Activated naive CD4-positive, alpha-beta T cell (primary cell): ENCODE results near the gene SLC1A2.

ENCODE experiments used
- DNase-seq, 4 experiments: peaks; one replicate each; lab custom pipeline; 2025; lab: John Stamatoyannopoulos, UW

The SLC1A2 gene

DNA sequence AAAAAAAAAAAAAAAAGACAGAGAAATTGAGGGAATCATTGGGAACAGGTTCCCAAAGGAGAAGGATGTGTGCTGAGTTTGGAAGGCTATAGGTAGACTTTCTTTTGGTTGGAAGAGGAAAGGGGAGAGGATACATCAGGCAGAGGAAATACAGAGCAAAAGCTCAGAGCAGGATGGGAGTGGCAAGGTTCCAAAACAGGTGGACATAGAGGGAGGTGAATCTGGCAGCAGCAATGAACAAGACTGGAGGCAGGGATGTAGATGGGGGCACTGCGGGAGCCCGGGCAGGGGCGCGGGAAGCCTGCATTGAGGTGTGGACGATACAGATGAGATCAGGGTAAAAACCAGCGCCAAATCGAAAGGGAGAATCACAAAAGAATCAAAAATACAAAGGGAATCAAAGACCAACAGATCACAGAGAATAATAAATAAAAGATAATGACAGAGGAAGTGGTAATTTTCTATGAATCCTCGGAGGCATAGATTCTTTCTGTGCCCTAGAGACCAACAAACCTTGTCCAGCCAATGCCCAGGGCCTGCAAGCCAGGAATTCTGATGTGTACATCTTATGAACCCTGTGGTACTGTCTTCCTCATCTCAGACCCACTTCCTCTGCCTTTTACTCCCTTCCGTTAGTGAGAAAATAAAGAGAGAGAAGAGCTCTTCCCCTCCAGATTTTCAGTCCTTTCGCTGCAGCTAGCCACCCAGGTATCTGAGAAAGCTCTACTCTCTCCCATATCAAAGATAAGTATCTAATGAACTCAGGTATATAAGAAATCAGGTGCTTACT lies 70.3 kb downstream of the SLC1A2 start:
- DNase-seq, result no peak

DNA sequence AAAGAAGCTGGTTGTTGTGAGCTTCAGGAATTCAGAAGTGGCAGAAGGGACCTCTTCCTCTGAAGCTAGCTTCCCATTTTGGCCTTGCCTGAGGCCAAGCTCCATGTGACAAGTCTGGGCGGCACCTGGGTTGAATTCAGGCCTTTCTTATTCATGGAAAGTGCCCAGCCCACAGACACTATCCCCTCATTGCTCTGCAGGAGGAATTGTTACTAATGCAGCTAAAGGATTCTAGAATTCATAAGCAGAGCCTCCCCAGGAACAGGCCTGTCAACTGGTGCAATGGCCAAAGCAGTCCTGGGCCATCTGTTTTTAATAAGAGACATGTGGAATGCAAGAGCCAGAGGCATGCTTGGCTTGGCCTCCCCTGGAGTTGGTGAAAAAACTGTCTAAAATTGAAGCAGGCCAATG lies 71.4 kb downstream of the SLC1A2 start:
- no peak for DNase-seq

DNA sequence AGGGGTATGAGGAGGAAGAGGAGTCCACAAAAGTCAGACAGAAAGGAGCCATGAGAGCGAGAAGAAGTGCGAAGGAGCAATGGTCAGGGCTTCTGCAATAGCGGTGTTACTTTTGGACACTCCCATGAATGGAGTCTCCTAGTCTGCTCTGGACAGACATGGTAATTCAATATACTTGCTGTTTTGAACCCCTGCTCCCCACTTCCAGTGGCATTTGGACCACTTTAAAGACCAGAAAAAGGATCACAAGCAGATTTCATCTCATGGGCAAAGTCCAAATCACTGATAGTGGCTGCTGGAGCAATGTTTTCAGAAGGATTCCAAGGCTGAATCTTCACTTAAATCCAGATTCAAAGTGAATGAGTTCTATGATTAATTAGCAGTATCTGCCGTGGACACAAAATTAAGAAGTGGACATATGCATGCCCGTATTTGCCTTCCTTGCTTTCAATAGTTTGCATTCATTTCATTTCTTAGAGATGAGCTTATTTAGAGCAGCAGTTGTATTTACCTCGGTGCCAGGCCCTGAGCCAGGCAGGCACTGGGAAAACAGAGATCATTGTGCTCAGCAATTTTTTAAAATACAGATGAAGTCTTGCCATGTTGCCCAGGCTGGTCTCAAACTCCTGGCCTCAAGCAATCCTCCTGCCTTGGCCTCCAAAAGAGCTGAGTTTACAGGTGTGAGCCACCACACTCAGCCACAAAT lies 72.0 kb downstream of the SLC1A2 start:
- no peak for DNase-seq

DNA sequence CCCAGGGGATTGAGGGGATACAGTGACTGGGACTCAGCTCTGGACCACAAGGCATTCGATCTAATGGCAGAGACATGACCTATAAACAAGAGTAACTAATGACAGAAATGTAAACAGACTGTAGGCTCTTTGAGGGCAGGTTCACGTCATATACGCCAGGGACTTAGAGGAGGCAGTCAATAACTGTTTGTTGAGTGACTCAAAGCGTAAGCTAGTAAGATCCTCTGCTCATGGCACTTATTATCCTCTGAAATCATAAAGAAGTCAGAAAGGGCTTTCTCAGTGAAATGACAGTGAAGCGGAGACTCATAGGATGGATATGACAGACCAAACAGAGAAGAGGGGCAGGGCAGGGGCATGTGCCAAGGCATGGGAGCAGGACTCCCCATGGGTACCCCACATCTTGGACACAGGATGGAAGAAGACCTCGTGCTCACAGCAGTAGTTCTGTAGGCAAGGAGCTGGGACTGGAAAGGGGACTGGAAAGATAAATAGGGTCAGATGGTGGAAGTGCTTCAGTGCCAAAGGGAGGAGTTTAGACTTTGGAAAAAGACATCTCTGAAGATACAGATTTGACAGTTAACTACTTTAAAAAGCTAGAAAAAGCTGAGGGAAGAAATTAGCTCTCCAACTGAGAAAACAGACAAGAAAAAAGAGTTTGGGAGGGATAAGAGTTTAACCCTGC lies 72.7 kb downstream of the SLC1A2 start:
- DNase-seq, result no peak

DNA sequence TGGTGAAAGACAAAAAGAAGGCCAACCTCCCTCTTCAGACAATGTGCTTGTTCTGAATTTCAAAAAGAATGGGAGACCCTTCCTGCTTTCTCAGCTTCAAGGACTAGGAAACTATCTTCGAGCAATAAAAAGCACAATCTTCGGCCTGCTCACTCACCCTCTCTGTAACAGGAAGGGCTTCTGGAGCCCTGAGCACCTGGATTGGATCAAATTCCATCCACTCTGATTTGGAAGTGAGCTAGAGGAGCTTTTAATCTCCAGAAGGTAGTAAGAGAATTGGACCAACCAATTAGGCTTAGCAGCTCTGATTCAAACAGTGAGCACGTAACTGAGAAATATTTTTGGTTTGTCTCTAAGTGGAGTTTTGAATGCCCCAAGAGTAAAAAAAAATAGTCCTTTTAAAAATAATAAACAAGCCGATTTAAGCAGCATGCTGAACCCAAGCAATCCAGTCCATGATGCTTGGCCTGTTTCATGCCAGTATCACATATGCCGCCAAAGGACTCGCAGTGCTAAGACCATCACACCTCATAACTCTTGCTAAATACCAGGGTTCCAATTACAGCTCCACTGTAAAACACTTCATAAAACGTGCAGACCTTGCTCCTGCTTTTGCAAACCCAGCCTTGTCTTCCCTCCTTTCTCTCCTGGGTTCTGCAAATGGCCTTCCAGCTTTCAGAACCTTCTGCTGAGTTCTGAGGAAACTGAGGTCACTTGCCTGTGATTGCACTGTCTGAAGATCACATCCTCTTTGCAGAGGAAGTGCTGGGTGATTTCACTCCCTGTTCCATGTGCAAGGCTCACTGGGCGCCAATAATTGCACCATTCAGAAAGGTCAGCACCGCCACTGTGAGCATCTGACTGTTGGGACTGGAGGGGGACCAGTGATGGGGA lies 74.4 kb downstream of the SLC1A2 start:
- DNase-seq, result no peak

DNA sequence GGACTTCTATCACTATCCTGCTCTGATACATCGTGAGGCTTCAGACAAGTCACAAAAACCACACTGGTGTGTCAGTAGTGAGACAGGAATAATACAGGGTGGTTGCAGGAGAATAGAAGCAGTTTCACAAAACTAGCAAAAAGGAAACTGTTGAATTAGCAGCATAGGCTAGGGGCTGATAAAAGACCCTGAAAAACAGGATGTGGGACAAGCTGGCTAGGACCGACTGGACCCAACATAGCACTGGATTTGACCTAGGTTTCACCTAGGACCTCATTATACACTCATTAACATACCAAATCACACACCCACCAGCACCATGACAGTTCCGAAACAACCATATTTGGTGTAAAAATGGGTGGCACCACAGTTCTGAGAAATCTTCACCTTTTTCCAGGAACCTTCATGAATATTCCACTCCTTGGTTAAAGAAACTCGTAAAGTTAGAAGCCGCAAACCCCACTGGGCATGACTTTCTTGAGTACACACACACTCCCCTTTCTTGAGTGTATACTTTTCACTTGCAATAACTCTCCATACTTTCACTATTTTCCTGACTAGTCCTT lies 76.2 kb downstream of the SLC1A2 start:
- DNase-seq, result no peak

DNA sequence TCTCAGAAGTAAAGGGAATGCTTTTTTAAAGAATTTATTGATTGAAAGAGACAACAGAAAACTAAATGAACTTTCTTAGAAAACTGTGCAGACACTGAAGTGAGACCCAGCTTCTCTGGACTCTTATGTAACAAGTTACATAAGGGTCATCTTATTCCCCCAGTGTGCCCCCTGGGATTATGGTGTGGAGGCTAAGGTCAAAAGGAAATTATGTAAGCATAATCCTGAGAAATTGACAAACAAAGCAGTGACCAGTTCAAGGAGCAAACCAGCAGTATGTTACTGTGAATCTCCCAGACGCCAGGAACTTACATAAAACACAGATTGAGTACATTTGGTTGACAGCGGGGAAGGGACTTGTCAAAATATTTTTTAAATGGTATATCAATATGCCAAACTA lies 78.6 kb downstream of the SLC1A2 start:
- no peak for DNase-seq

DNA sequence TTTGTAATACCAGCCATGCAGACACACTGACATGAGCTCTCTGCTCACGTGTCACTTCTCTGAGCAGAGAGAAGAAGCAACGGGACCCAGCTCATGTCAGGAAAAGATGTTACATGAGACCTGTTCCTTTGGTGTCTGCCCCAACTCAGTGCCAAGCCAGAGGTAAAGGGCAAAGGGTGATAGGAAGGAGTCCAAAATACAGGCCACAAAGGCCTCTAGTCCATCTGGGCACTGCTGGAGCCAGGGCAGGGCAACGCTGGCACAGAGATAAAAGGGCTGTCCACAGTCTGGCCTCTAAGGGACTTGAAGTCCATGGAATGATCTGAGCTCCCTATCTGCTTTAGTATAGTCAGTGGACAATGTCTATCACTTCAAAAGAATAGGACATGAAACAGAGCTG lies 79.3 kb downstream of the SLC1A2 start:
- DNase-seq, result no peak

DNA sequence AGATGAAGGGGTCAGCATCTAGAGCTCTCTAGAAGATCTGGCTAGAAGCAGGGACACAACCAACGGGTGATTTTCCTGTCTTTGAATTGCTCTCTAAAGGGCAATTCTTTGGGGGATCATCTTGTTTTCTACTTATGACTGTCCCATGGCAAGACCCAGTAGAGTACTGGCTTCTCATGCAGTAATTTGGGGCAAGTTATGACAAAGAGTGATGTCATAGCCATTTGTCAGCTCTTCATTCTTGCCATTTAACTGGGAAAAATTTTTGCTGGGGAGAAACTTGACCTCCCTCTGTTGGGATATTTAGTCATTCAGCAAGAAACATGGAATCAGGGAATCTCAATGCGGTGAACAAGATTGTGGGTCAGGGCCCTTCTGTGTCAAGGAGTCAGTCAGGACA lies 80.4 kb downstream of the SLC1A2 start:
- DNase-seq, result no peak

DNA sequence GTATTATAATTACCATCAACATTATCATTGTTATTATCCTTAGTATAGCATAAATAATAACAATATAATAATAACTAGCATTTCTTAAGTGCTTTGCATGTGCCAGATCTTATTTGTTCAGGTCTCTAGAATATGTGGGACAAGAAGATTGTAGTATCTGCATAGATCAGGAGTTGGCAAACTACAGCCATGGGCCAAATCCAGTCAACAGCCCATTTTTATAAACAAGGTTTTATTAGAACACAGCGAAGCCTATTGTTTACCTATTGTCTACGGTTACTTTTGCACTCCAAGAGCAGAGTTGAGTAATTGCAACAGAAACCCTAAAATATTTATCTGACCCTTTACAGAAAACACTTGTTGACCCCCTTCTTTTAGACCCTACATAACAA lies 81.4 kb downstream of the SLC1A2 start:
- no peak for DNase-seq

DNA sequence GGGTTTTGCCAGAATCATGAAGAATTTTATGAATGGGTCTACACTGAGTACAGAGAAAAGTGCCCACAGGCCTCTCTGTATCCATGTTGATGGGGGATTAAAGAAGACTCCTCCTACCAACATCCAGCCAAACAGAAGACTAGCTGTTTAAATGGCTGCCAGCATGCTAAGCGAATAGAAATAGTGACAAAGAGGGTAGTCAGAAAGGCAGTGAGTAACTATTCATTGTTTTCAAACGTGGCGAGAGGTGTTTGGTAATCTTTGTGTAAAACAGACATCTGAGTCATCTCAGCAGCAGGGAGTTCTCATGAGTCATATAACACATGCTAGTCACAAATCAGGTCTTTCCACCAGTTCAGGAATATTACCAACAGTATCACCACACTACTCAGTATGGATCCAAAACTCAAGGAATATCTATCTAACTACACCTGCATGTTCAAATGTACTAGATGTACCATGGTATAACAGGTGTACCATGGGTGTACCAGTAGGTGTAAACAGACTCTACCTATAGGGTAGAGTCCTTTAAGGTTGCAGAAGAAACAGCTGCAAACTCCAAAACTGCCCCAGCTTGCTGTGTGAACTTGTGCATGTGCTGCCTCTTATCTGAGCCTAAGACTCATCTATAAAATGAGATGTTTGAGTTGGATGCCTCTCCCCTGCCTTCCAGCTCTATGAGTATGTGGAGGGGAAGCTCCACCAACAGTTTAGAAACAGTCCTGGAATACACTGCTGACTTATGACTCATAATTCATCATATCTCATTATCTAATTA lies 82.0 kb downstream of the SLC1A2 start:
- DNase-seq, result no peak

DNA sequence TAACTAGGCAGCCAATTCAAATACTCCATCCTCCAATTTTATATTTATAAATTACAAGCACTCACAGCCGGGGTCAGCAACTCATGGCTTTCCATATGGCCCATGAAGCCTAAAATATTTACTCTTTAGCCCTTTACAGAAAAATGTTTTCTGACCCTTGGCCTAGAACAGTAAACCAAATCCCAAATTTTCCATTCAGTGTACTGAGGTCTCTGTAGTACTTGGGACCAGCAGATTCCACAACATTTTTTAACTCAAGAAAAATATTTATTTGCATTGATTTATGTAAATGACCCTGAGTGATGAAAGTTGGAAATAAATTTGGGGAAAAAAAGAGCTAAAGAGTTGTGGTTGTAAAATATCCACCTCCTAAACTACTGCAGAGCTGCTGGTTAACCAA lies 82.6 kb downstream of the SLC1A2 start:
- no peak for DNase-seq

DNA sequence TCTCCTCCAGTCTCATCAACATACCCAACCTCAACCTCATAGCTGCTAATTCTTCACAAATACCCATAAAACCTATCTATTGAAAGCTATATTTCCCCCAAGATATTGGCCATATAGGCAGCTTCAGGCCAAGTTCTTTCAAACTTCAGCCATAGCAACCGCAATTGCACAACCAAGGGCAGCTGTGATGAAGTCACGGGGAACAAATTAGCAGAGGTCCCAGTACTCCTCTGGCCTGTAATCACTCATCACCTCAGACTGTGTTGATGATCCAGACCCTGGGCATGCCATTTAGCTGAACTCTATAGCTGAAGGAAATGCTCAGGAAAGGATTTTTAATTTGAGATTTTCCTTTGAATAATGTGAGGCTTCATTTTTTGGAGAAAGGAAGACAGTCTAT lies 84.1 kb downstream of the SLC1A2 start:
- DNase-seq, result no peak

DNA sequence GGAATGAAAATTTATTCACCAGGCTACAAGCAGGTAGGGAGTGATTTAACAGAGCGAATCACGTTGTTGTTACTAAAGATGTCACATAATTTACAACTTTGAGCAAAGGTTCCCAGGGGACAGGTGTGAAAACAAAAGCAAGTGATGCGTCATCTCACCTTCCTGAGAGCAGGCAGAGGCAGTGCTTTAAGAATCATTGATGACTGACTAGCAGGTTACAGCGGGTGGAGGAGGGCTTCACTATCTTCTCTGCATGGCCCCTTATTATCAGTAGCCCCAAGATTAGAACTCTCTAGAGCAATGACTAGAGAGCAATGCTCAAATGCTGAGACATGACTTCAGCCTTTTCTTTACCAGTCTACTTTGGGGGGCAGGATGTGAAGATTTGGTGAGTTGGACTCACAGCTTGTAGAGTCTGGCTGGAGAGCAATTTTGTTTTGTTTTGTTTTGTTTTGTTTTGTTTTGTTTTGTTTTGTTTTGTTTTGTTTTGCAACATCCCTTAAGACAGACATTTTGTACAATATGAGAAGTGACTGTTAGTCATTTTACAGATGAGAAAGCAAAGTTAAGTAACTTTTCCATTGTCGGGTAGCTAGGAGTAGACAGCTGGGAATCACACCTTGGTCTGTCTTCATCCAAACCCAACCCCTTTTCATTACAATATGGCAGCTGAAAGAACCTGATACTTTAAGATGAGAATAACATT lies 84.8 kb downstream of the SLC1A2 start:
- DNase-seq, result no peak

DNA sequence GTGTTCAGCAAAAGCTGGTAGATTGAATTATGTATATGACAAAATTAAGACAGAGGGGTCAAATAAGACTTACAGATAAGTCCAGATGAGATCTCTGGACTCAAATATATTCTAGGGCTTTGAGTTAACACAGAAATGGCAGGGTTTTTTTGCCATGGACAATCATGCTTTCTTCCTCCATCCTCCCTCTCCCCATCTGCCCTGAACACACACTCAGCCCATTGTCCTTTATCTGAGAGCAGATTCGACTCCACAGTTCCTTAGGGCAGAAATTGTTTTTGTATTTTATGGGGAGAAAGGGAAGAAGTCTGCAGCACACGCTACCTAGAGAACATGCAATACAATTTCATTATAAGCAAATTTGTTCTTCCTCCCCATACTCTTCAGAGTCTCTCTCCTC lies 86.8 kb downstream of the SLC1A2 start:
- no peak for DNase-seq

DNA sequence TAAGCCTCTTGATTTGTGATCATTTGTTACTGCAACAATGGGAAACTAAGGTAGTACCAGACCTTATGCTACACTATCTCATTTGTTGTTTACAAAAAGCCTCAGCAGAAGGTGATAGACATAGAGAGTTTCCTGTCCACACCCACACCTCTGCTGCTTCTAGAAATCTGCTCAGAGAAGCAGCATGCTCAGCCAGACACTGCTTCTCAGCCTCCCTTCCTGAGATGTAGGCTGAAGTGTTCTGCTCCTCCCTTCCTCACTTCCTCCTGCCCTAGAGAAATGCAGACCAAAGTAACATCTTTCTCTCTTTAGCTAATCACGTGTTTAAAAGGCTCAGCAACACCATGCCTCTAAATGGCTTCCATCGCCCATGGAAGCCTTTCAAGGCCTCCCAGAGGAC lies 88.4 kb downstream of the SLC1A2 start:
- DNase-seq, result peak in 1 of 4 experiments; percentile 9

DNA sequence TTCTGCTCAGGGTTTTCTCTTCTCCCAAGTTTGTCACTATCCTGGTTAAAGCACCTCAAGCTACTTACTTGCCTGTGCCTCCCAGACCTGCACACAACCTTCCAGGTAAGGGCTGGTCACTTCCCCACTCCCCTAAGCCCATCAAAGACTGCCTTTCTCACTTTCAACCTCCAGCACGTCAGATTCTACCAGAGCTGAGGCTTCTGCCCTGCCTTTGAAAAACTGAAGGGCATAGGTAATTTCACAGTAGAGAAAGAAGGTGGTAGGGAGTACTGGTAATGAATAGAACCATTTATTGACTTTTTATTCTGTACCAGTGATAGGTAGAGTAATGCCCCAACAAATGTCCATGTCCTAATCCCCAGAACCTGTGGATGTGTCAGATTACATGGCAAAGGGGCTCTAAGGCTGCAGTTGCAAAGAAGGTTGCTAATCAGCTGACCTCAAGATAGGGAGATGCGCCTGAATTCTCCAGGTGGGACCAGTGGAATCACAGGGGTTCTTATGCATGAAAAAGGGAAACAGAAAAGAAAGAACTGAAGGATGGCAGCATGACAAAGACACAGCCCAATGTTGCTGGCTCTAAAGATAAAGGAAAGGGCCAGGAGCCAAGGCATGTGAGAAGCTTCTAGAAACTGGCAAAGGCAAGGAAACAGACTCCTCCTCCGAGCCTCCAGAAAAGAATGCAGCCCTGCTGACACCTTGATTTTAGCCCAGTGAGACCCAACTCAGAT lies 89.0 kb downstream of the SLC1A2 start:
- no peak for DNase-seq

DNA sequence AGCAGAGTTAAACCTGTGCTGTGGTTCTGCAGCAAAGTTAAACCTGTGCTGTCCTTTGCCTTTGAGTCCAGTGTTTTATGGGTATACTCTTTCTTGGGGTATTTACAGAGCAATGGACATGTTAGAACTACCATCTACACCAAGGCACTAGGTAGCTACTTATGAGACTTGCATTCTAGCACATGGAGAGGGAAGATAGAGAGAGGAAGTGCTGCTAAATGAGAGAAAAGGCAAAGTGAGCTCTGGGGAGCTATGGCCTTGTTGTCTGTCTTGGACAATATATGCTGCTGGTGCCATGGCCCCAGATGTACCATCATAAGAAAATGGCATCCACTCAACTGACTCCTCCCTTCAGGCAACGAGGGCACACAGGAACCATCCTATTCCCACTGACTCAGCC lies 91.5 kb downstream of the SLC1A2 start:
- no peak for DNase-seq

DNA sequence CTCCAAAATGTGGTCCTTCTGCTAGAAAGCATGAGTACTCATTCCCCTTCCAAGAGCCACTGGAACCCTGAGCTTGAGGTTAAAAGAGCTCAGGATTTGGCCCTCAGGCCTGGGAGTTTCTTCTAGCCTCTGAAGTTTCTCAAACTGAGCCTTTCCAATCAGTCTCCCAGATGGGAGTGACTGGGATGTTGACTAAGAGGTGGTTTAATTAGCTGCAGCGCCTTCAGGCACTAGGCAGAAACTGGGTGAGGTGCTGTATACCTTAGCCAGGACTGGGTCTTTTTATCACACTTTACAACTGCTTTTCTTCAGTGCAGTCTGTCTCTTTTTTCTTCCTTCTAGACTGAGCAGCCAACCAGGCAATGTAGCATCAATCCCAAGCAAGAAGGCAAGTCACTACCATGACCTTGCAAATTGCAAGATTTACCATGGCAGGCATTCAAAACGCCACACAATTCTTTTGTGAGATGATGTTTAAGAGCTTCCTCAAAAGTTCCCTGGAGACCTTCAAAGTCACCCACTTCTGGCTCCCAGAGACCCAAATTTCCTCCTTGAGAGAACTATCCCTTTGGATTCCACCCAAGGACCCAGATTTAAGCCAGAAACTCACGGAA lies 93.0 kb downstream of the SLC1A2 start:
- DNase-seq, result no peak
